Panc1 (cell line): Measurements from ENCODE around the gene PTBP3.

Source experiments
- POLR2AphosphoS5 ChIP-seq: IDR thresholded peaks from 2 replicates; pipeline ENCODE4 v1.6.1; 2012; ENCODE audit warnings: mild to moderate bottlenecking, low read depth, low read length, moderate library complexity
- SIN3A ChIP-seq: IDR thresholded peaks from 2 replicates; pipeline ENCODE4 v1.6.1; 2012; ENCODE audit warnings: low read depth, mild to moderate bottlenecking, low read length, moderate library complexity, borderline replicate concordance; ENCODE audit not compliant: insufficient read depth
- TF ChIP-seq, protein P1 (sequence below): fragments of 450-650 bp; IDR thresholded peaks from 2 replicates; pipeline ENCODE4 v1.5.1; 2017; ENCODE audit warnings: mild to moderate bottlenecking
- TF ChIP-seq, protein P2 (sequence below), 2 experiments: IDR thresholded peaks; 2 replicates each; pipeline ENCODE4 v1.6.1; 2011 to 2012; ENCODE audit warnings: low read depth in 2 of 2, control low read depth in 1 of 2, low read length in 1 of 2, mild to moderate bottlenecking in 1 of 2, moderate library complexity in 1 of 2; ENCODE audit not compliant: insufficient read depth in 1 of 2

DNA sequence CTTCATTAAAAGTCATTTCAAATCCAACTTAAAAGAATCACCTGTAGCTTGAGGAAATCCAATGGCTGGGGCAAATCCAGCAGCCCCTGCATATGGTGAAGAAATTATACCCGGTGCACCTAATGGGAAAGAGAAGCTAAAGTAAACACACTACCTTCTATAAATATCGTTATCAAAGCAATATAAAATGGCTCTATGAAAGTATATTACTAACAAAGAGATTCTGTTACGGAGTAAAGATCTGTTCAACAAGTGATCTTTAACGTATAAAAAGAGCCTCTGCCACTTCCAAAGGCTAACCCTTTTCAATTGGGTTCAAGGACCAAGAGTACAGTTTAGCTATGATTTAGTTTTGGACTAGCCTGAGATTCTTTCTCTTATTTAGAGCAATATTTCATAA is 98.6 kb downstream of the PTBP3 start:
- TF ChIP-seq, protein P1, sequence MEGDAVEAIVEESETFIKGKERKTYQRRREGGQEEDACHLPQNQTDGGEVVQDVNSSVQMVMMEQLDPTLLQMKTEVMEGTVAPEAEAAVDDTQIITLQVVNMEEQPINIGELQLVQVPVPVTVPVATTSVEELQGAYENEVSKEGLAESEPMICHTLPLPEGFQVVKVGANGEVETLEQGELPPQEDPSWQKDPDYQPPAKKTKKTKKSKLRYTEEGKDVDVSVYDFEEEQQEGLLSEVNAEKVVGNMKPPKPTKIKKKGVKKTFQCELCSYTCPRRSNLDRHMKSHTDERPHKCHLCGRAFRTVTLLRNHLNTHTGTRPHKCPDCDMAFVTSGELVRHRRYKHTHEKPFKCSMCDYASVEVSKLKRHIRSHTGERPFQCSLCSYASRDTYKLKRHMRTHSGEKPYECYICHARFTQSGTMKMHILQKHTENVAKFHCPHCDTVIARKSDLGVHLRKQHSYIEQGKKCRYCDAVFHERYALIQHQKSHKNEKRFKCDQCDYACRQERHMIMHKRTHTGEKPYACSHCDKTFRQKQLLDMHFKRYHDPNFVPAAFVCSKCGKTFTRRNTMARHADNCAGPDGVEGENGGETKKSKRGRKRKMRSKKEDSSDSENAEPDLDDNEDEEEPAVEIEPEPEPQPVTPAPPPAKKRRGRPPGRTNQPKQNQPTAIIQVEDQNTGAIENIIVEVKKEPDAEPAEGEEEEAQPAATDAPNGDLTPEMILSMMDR, result no peak
- no peak for TF ChIP-seq POLR2AphosphoS5
- TF ChIP-seq, protein P2, sequence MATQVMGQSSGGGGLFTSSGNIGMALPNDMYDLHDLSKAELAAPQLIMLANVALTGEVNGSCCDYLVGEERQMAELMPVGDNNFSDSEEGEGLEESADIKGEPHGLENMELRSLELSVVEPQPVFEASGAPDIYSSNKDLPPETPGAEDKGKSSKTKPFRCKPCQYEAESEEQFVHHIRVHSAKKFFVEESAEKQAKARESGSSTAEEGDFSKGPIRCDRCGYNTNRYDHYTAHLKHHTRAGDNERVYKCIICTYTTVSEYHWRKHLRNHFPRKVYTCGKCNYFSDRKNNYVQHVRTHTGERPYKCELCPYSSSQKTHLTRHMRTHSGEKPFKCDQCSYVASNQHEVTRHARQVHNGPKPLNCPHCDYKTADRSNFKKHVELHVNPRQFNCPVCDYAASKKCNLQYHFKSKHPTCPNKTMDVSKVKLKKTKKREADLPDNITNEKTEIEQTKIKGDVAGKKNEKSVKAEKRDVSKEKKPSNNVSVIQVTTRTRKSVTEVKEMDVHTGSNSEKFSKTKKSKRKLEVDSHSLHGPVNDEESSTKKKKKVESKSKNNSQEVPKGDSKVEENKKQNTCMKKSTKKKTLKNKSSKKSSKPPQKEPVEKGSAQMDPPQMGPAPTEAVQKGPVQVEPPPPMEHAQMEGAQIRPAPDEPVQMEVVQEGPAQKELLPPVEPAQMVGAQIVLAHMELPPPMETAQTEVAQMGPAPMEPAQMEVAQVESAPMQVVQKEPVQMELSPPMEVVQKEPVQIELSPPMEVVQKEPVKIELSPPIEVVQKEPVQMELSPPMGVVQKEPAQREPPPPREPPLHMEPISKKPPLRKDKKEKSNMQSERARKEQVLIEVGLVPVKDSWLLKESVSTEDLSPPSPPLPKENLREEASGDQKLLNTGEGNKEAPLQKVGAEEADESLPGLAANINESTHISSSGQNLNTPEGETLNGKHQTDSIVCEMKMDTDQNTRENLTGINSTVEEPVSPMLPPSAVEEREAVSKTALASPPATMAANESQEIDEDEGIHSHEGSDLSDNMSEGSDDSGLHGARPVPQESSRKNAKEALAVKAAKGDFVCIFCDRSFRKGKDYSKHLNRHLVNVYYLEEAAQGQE (IDR thresholded peaks at IDR 0.05; ENCODE audit: insufficient read depth in 1 of 2, low read depth in 2 of 2, low read length in 1 of 2), result no peak
- TF ChIP-seq SIN3A, result no peak
